GM12891 (cell line): ENCODE results near the gene MXD1.

ENCODE experiments used
- PAX5 ChIP-seq: IDR thresholded peaks from 2 replicates; pipeline ENCODE4 v1.6.1; 2011; ENCODE audit warnings: low read length, moderate library complexity, mild to moderate bottlenecking; ENCODE audit not compliant: insufficient read depth, severe bottlenecking
- POLR2A ChIP-seq: IDR thresholded peaks from 2 replicates; pipeline ENCODE4 v1.6.1; 2011; ENCODE audit warnings: low read depth, low read length, control low read depth
- POLR2AphosphoS5 ChIP-seq: IDR thresholded peaks from 2 replicates; pipeline ENCODE4 v1.6.1; 2011; ENCODE audit warnings: low read depth, low read length, control low read depth

DNA sequence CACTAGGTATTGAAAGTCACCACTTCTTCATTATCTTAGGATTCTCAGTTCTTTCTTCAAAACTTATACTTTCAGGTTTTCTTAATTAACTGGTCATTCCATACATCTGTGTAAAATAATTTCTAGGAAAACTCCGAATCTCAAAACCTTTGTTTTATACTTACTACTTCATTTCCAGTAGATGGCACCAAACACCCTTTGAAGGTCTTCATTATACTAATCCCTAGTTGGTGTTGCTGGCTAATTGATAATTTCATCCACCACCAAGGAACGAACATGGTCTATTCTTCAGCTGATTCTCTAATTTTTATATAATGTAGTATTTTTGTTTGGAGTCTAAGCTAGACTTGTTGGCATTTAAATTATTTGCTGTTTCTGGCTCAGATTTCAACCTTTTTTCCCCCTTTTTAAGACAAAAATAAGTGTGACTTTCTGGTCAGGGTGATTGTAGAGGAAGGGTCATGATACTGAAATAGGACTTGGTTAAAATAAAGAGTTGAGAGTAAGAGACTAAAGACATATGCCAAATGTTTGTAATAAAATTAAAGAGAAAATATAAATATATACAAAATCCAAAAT is 2.8 kb upstream of the MXD1 start:
- no peak for TF ChIP-seq POLR2A
- no peak for TF ChIP-seq POLR2AphosphoS5
- TF ChIP-seq PAX5: no peak
